Aorta (tissue), 5 donors: ENCODE data around the gene GCK. TPM values are rescaled to one million over a fixed set of nuclear protein-coding genes. Genes with fewer than 3 reads are reported as not detected.
"Not testable (repeated sequence)": the region's sequence is repeated elsewhere in the genome, so short reads cannot be mapped to it uniquely, and the experiment has no call there.

Experiments
- ATAC-seq: fragments of 200-7000 bp; cut with Tn5 transposase; one replicate; pipeline ENCODE4 v1.9.1; 2022; ENCODE audit warnings: moderate library complexity; ENCODE audit not compliant: low FRiP score
- DNase-seq, 2 donors: peaks; one replicate each; pipeline ENCODE4 v3.0.0-alpha.2; 2020
- H3K27ac ChIP-seq, 2 donors: one replicate each; pipeline ENCODE4 v1.5.1; 2013; ENCODE audit warnings: low read length in 2 of 2, mild to moderate bottlenecking in 2 of 2, moderate library complexity in 2 of 2, control low read depth in 1 of 2, inconsistent platforms in 1 of 2, low read depth in 1 of 2
- H3K27me3 ChIP-seq, 2 donors: one replicate each; pipeline ENCODE4 v1.6.1; 2013; ENCODE audit warnings: control low read depth in 1 of 2, low read length in 1 of 2, mild to moderate bottlenecking in 1 of 2, moderate library complexity in 1 of 2; ENCODE audit not compliant: insufficient read depth in 2 of 2, control insufficient read depth in 1 of 2
- H3K36me3 ChIP-seq, 2 donors: one replicate each; pipeline ENCODE4 v1.6.1; 2013; ENCODE audit warnings: control low read depth in 1 of 2, low read length in 1 of 2, mild to moderate bottlenecking in 1 of 2; ENCODE audit not compliant: insufficient read depth in 2 of 2, control insufficient read depth in 1 of 2
- H3K4me1 ChIP-seq, 2 donors: one replicate each; pipeline ENCODE4 v1.6.1; 2013; ENCODE audit warnings: low read length in 2 of 2, control low read depth in 1 of 2, mild to moderate bottlenecking in 1 of 2, moderate library complexity in 1 of 2; ENCODE audit not compliant: insufficient read depth in 2 of 2, control insufficient read depth in 1 of 2
- H3K4me3 ChIP-seq, 2 donors: one replicate each; pipeline ENCODE4 v1.5.1; 2013; ENCODE audit warnings: low read length in 2 of 2, control low read depth in 1 of 2, mild to moderate bottlenecking in 1 of 2
- H3K9me3 ChIP-seq: one replicate; pipeline ENCODE4 v1.6.1; 2013; ENCODE audit warnings: mild to moderate bottlenecking, low read length; ENCODE audit not compliant: control insufficient read depth
- WGBS, 2 donors: extraction: QIAGEN DNeasy Blood & Tissue Kit; methylation state at CpG; one replicate each; pipeline ENCODE4 v1.1.7; 2013; 5-methylcytosine and 5-hydroxymethylcytosine counted together
- intact Hi-C, 2 donors: fragments of 100-400 bp; cut with DNase I; formaldehyde crosslinking; loops; one replicate each; pipeline versions ENCODE4 v1.14.2 to v1.15.0; 2022
- polyA plus RNA-seq, 2 donors: library from polyadenylated mRNA; stranded (reverse); fragments of 200-250 nt; gene quantifications; one replicate each; pipeline ENCODE4 v1.2.3, GENCODE V29; 2013
- total RNA-seq, 2 donors: library from RNA; stranded (reverse); fragmentation: NEBNext Ultra II Directional; extraction: Animal tissue kit (Norgen Biotek cat#: 25700); gene quantifications; one replicate each; pipeline ENCODE4 v1.2.1, GENCODE V29; 2021
- donor health status: healthy with polysubstance abuse.
- donor health status: Bipolar disorder and iron deficiency.
- donor health status: DM: no; HTN: no; CAD: no.
- donor health status: DM: no; HTN: no; CAD: no.
- donor health status: DM: yes; HTN: yes; CAD: no.

The GCK gene
- total and polyA plus RNA-seq, 4 donors: 1.2 to 6.6 (median 2.0) TPM

DNA sequence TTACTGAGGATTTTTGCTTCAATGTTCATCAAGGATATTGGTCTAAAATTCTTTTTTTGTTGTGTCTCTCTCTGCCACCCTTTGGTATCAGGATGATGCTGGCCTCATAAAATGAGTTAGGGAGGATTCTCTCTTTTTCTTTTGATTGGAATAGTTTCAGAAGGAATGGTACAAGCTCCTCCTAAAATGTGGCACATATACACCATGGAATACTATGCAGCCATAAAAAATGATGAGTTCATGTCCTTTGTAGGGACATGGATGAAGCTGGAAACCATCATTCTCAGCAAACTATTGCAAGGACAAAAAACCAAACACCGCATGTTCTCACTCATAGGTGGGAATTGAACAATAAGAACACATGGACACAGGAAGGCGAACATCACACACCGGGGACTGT lies 10.9 kb upstream of the GCK start:
- not testable (repeated sequence) for DNase-seq

DNA sequence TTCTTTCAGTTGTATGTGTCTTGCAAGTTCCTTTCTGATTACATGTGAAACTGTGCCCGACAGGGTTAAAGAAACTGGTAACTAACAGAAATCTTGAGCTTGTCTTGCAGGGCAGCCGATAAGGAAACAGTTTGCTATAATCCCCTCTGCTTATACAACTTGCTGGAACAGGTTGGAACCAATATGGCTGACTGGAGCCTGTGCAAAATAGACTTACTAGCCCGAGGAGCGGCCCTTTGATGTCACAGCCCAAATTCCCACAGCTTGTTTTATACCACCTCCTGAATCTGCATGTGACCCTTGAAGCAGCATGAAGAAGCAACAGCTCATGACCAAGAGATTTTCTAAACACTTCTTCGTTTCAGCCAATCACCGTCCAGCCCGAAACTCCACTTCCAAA lies 8.2 kb upstream of the GCK start:
- intact Hi-C loops: loop anchor here (2.0 to 5.0 kb wide), 2 partner anchors 125 kb away; no protein-coding TSS in a partner anchor
- 77 to 78% methylated on average over 7 of the region's 7 CpGs for WGBS, 2 donors
- peaks cover 0 to under 1% of the 10 kb centered on the region in 2 donors for H3K4me1 ChIP-seq
- no peaks in the 10 kb centered on the region for H3K27me3 ChIP-seq
- no peak for DNase-seq
- no peak overlapping the region for H3K27ac ChIP-seq
- no peaks in the 10 kb centered on the region for H3K9me3 ChIP-seq
- no peak overlapping the region for H3K4me3 ChIP-seq
- ATAC-seq: no peak
- H3K36me3 ChIP-seq: no peaks in the 10 kb centered on the region

More for the DNA sequence above, 10.9 kb upstream of the GCK start:
- WGBS, 2 donors: 87 to 88% methylated on average over 3 of the region's 3 CpGs
- H3K27me3 ChIP-seq, H3K27ac ChIP-seq, H3K4me1 ChIP-seq, ATAC-seq, intact Hi-C loops, H3K36me3 ChIP-seq, H3K4me3 ChIP-seq, H3K9me3 ChIP-seq: not testable (repeated sequence)

DNA sequence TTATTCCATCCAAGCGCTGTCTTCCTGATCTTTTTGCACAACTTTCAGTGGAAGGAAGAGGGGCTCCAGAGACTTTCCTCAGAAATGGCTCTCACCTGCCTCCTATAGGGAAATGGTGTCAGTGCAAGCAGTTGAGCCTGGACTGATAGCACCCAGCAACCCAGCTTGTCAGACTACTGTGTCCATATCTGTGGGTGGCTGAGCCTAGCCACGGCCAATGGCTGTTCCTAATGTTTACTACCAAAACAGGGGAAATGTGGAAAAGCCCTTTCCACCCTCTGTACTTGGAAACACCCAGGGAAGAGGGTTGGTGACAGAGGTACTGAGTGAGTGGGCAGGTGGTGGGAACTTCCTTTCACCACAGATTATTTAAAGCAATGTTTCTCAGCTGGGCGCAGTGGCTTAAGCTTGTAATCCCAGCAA lies 7.2 kb upstream of the GCK start:
- ATAC-seq: peak; percentile 60
- Histone ChIP-seq H3K27ac (no peak overlapping the region), H3K4me1 (no peaks in the 10 kb centered on the region), H3K4me3 (no peak overlapping the region), H3K27me3 (no peaks in the 10 kb centered on the region), H3K36me3 (no peaks in the 10 kb centered on the region), H3K9me3 (no peaks in the 10 kb centered on the region)
- DNase-seq: no peak
- intact Hi-C loops: loop anchor here (2.0 to 5.0 kb wide), 2 partner anchors 124 kb away; no protein-coding TSS in a partner anchor
- 32 to 33% methylated on average over 3 of the region's 3 CpGs for WGBS, 2 donors

DNA sequence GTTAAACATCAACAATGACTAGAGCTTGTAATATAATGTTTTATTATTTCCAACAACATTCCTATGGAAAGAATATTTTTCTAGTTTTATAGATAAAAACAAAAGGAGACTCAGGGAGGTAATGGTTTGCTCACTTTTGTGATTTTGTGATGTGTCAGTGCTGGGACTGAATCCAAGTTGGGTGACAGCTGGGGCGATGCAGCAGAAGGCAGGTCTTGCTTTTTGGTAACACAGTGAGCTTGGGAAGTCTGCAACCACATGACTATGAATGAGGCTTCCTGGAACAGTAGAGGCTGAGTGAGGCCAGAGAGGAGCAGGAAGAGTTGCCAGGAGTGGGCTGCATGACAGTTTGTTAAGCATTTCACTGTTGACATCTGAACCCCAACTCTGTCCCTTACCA lies 6.7 kb upstream of the GCK start:
- Histone ChIP-seq H3K9me3 (no peaks in the 10 kb centered on the region), H3K27me3 (no peaks in the 10 kb centered on the region), H3K4me1 (no peaks in the 10 kb centered on the region), H3K4me3 (no peak overlapping the region), H3K36me3 (no peaks in the 10 kb centered on the region), H3K27ac (no peak overlapping the region)
- ATAC-seq (no peak), DNase-seq (no peak)
- 49 to 52% methylated on average over 1 of the region's 1 CpG for WGBS, 2 donors
- intact Hi-C loops: loop anchor here (2.0 to 5.0 kb wide), 2 partner anchors 123 to 124 kb away; no protein-coding TSS in a partner anchor

DNA sequence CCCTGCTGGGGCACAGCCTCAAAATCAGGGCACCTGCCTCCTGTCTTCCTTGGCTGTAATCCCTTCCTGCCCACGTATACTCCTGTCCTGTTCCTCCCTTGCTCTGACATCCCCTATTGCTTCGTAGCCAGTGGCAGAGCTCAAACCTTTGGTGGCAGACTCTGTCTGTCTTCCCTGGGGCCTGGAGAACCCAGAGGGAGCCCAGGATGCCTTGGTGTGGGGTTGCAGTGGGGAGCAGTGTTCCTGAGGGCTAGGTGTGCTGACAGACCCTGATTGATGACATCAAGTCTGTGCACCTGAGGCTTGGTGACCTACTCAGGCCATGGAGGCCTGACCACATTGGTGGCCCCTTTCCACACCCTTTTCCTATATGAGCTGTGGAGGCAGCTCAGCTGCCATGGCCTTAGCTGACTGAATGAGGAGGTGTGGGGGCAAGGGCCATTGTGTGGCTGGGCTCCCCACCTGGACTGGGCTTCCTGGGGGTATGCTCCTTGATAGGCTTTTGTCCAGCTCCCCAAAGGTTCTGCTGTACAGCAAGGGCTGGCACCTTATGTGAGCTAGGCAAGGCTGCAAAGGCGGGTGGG lies 5.4 kb upstream of the GCK start:
- no peak for ATAC-seq
- Histone ChIP-seq H3K27ac (no peak overlapping the region), H3K36me3 (no peaks in the 10 kb centered on the region), H3K4me1 (no peaks in the 10 kb centered on the region), H3K9me3 (no peaks in the 10 kb centered on the region), H3K27me3 (no peaks in the 10 kb centered on the region), H3K4me3 (no peak overlapping the region)
- no peak for DNase-seq
- 77 to 81% methylated on average over 3 of the region's 3 CpGs for WGBS, 2 donors
- intact Hi-C loops: loop anchor here in 1 of 2 donors (5.0 kb wide), 1 partner anchor 122 kb away; no protein-coding TSS in a partner anchor

DNA sequence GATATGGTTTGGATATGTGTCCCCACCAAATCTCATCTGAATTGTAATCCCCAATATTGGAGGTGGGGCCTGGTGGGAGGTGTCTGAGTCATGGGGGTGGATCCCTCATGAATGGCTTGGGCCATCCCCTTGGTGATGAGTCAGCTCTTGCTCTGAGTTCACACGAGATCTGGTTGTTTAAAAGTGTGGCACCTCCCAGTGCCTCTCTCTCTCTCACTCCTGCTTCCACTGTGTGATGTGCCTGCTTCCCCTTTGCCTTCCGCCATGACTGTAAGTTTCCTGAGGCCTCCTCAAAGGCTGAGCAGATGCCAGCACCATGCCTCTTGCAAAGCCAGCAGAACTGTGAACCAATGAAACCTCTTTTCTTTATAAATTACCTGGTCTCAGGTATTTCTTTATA lies 4.8 kb upstream of the GCK start:
- DNase-seq (no peak), ATAC-seq (no peak)
- H3K9me3 ChIP-seq: no peaks in the 10 kb centered on the region
- H3K4me3 ChIP-seq: no peak overlapping the region
- 60 to 62% methylated on average over 2 of the region's 2 CpGs for WGBS, 2 donors
- H3K36me3 ChIP-seq: no peaks in the 10 kb centered on the region
- H3K4me1 ChIP-seq: no peaks in the 10 kb centered on the region
- no peak overlapping the region for H3K27ac ChIP-seq
- no peaks in the 10 kb centered on the region for H3K27me3 ChIP-seq
- intact Hi-C loops: no loop called here

DNA sequence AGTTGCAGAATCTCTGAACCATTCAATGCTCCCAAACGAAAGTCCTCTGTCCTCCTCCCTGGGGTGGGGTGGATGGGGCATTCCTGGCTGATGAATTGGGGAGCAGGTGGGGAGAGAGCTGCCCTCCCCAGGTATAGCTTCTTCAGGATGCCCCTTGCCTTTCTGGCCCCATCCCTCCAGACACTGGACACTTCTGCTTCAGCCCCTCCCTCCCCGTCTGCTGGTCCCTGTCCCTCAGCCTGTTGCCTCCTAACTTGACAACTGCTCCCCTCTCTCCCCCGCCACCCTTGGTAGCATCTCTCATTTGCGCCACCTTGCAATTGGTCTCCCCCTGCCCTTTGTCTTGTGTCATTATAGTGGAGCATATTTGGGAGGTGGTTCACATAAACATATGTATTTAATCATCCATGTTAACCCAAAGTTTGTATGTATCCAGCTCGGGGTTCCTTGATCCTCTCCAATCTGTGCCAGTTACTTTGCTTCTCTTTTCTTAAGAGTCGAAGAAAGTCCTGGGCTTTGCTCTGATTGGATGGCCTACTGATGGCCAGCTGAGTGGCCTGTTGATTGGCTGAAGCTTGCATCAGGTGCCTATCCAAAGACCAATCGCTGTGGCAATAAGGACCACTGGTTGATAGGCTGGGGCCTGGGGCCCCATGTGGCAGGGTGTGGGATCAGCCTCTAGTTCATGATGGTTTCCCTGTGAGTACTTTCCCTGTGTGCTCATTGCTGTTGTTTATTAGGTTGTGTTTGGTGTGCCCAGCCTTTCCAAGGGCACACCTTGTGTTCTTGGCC lies 4.0 kb upstream of the GCK start:
- intact Hi-C loops: no loop called here
- no peak for DNase-seq
- Histone ChIP-seq H3K4me1 (no peaks in the 10 kb centered on the region), H3K36me3 (no peaks in the 10 kb centered on the region), H3K27ac (no peak overlapping the region), H3K4me3 (no peak overlapping the region), H3K9me3 (no peaks in the 10 kb centered on the region), H3K27me3 (no peaks in the 10 kb centered on the region)
- WGBS, 2 donors: 83 to 90% methylated on average over 7 of the region's 7 CpGs
- no peak for ATAC-seq

DNA sequence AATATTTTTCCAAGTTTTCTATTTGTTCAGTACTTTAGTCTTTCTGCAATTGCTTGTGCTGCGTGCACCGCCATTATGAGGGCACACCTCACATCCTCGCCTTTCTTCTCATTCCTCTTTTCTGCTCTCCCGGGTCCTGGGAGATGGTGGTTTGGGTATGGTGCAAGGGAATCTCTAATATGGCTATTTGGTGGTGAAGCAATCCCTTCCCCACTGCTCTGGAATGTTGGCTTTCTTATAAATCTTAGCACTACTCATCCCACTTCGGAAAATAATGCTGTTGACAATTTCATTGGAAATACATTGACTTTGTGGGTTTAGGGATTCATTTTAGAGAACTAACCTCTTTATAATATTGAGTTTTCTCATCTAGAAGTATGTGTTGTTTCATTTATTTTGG lies 1.9 kb upstream of the GCK start:
- intact Hi-C loops: no loop called here
- Histone ChIP-seq H3K4me1 (no peaks in the 10 kb centered on the region), H3K27me3 (no peaks in the 10 kb centered on the region), H3K9me3 (no peaks in the 10 kb centered on the region), H3K36me3 (no peaks in the 10 kb centered on the region), H3K4me3 (no peak overlapping the region), H3K27ac (no peak overlapping the region)
- ATAC-seq (no peak), DNase-seq (no peak)
- WGBS, 2 donors: 84 to 85% methylated on average over 5 of the region's 5 CpGs
